GM15510 (cell line): Measurements from ENCODE around the gene RNF40.

Experiments used
- POLR2A ChIP-seq: IDR thresholded peaks from 3 replicates; pipeline ENCODE4 v1.6.1; 2011; ENCODE audit warnings: borderline replicate concordance; ENCODE audit not compliant: insufficient read length; ENCODE audit errors: extremely low read depth

Gene RNF40

GRCh38 chr16:30805370-30806169 is 43.4 kb downstream of the RNF40 start:
- no peak for TF ChIP-seq POLR2A

DNA sequence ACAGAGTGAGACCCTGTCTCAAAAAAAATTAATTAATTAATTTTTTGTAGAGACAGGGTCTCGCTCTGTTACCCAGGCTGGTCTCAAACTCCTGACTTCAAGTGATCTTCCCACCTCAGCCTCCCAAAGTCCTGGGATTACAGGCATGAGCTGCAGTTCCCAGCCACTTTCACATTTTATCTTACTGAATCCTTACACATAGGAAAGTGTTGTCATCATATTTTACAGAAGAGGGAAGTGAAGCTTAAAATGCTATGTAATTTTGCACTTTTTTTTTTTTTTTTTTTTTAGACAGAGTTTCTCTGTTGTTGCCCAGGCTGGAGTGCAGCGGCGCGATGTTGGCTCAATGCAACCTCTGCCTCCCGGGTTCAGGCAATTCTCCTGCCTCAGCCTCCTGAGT is 46.0 kb downstream of the RNF40 start:
- TF ChIP-seq POLR2A: no peak

DNA sequence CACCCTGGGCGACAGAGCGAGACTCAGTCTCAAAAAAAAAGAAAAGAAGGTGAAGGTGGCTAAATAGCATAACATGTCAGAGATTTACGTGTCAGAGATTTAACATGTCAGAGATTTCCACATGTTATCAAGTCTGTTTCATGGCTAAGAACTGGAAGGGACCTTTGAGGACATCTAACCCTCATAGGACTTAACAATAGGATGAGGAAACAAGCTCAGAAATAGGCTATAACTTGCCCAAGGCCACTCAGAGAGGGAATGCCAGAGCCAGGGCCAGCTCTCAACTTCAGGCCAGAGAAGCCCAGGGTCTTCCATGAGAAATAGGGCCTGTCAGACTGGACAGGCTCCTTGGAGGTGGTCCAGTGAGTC is 51.7 kb downstream of the RNF40 start:
- TF ChIP-seq POLR2A: no peak

DNA sequence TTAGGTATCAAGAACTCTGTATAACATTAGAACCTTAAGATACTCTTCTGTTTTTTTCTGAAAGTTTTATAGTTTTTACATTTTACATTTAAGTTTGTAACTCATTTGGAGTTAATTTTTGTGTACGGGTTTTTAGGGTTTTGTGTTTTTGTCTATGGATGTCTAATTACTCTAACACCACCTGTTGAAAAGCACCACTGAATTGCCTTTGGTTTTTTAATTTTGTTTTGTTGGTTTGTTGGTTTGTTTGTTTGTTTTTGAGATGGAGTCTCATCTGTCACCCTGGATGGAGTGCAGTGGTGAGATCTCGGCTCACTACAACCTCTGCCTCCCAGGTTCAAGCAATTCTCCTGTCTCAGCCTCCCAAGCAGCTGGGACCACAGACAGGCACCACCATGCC is 54.6 kb downstream of the RNF40 start:
- TF ChIP-seq POLR2A: no peak

DNA sequence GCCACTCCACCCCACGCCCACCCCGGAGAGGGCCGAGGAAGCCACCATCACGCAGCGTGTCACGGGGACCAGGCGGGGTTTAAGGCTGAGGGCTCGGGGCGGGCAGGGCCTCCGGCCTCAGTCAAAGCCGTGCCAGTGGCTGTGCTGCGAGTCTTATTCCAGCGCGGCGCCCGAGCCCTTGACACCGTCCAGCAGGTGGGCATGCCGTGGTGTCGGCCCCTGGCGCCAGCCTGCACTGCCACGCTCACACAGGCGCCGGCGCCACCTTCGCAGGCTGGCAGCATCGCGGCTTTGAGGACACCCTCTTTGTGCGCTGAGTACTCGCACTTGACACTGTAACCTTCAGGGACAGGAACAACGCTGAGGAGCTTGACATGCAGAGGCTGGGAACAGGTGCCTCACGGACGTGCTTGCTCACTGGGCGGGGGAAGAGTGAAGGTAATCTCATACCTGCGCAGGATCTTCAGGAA is 58.9 kb downstream of the RNF40 start:
- TF ChIP-seq POLR2A: no peak

DNA sequence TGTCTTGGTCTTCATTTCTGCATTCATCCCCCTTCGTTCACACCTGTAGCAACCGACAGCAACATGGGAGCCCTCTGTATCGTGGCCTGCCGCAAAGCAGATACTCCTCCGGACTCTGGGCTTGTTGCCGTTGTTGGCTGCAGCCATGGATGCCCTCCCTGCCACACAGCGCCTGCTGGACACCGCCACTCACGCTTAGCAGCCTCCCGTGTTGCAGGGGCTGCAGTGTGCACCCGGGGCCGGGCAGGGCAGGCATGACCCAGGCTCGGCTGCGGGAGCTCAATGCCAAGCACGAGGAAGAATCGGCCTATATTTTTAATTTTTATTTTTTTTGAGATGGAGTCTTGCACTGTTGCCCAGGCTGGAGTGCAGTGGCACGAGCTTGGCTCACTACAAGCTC is 59.8 kb downstream of the RNF40 start:
- TF ChIP-seq POLR2A: no peak
